Lower lobe of right lung (tissue), 2 donors: ENCODE results near the gene ZNF587. TPM values are rescaled to one million over a fixed set of nuclear protein-coding genes. Genes with fewer than 3 reads are reported as not detected.
"Not testable (repeated sequence)": the region's sequence is repeated elsewhere in the genome, so short reads cannot be mapped to it uniquely, and the experiment has no call there.

Experiments used
- ATAC-seq, 2 donors: fragments of 200-7000 bp; cut with Tn5 transposase; one replicate each; pipeline ENCODE4 v1.9.1; 2020 to 2022; ENCODE audit warnings: mild to moderate bottlenecking in 2 of 2, moderate library complexity in 2 of 2
- DNase-seq: peaks from one replicate; pipeline ENCODE4 v3.0.0-alpha.2; 2020
- H3K27ac ChIP-seq: fragments of 200-600 bp; one replicate; pipeline ENCODE4 v1.8.0; 2022
- H3K27me3 ChIP-seq: fragments of 200-600 bp; one replicate; pipeline ENCODE4 v1.8.0; 2022; ENCODE audit warnings: low read depth
- H3K36me3 ChIP-seq: fragments of 200-600 bp; one replicate; pipeline ENCODE4 v1.8.0; 2022; ENCODE audit warnings: mild to moderate bottlenecking
- H3K4me1 ChIP-seq: fragments of 200-600 bp; one replicate; pipeline ENCODE4 v1.8.0; 2022
- H3K4me3 ChIP-seq: fragments of 200-600 bp; one replicate; pipeline ENCODE4 v1.8.0; 2022; ENCODE audit warnings: mild to moderate bottlenecking
- H3K9me3 ChIP-seq: fragments of 200-600 bp; one replicate; pipeline ENCODE4 v1.8.0; 2022
- intact Hi-C: fragments of 100-400 bp; cut with DNase I; formaldehyde crosslinking; loops from one replicate; pipeline ENCODE4 v1.11.0; 2022
- total RNA-seq: library from RNA; stranded (reverse); fragmentation: NEBNext Ultra II Directional; extraction: Animal tissue kit (Norgen Biotek cat#: 25700); gene quantifications from one replicate; pipeline ENCODE4 v1.2.1, GENCODE V29; 2021
- TF ChIP-seq, protein P1 (sequence below): fragments of 200-600 bp; IDR thresholded peaks from one replicate; pipeline ENCODE4 v1.8.0; 2022; ENCODE audit warnings: antibody characterized with exemption, mild to moderate bottlenecking
- donor health status: DM: no; HTN: yes; CAD: no; lungs with severe emphysema.

Gene ZNF587
- total RNA-seq, 1 donor from 2014 or later, result 25.6 TPM

DNA sequence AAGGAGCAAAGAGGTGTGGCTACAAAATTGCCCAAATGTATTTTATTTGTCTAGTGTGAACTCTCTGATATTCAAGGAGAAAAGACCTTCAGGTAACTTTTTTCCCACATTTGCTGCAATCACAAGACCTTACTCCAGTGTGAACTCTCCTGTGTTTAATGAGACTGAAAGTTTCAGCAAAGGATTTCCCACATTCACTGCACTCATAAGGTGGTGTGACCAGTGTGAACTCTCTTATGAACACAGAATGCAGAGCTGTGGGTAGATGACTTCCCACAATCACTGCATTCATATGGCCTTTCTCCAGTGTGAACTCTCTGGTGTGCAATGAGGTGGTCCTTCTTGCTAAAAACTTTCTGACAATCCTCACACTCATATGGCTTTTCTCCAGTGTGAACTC, 22.8 kb downstream of the ZNF587 start:
- Histone ChIP-seq H3K27me3 (no peaks in the 10 kb centered on the region), H3K9me3 (peaks cover 89% of the 10 kb centered on the region), H3K27ac (no peak overlapping the region), H3K4me1 (no peaks in the 10 kb centered on the region), H3K4me3 (no peak overlapping the region), H3K36me3 (peaks cover 14% of the 10 kb centered on the region)
- ATAC-seq (no peak), DNase-seq (no peak)
- intact Hi-C loops, result no loop called here
- TF ChIP-seq, protein P1, sequence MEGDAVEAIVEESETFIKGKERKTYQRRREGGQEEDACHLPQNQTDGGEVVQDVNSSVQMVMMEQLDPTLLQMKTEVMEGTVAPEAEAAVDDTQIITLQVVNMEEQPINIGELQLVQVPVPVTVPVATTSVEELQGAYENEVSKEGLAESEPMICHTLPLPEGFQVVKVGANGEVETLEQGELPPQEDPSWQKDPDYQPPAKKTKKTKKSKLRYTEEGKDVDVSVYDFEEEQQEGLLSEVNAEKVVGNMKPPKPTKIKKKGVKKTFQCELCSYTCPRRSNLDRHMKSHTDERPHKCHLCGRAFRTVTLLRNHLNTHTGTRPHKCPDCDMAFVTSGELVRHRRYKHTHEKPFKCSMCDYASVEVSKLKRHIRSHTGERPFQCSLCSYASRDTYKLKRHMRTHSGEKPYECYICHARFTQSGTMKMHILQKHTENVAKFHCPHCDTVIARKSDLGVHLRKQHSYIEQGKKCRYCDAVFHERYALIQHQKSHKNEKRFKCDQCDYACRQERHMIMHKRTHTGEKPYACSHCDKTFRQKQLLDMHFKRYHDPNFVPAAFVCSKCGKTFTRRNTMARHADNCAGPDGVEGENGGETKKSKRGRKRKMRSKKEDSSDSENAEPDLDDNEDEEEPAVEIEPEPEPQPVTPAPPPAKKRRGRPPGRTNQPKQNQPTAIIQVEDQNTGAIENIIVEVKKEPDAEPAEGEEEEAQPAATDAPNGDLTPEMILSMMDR, result no peak

DNA sequence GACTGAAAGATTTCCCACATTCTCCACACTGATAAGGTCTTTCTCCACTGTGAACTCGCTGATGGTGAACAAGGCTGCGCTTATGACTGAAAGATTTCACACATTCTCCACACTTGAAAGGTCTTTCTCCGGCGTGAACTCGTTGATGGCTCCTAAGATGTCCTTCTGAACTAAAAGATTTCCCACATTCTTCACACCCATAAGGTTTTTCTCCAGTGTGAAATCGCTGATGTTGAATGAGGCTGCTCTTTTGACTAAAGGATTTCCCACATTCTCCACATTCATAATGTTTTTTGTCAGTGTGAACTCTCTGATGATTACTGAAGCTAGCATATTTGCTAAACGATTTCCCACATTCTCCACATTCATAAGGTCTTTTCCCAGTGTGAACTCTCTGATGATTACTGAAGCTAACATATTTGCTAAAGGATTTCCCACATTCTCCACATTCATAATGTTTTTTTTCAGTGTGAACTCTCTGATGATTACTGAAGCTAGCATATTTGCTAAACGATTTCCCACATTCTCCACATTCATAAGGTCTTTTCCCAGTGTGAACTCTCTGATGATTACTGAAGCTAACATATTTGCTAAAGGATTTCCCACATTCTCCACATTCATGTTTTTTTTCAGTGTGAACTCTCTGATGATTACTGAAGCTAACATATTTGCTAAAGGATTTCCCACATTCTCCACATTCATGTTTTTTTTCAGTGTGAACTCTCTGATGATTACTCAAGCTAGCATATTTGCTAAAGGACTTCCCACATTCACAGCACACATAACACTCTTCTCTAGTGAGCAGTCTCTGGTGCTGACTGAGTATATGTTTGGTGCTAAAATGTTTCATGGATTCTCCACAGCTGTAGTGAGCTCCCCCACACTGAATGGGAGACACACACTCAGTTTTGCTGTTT, 24.5 kb downstream of the ZNF587 start:
- H3K36me3 ChIP-seq, DNase-seq, H3K27ac ChIP-seq, ATAC-seq, H3K4me1 ChIP-seq, H3K27me3 ChIP-seq, H3K4me3 ChIP-seq, intact Hi-C loops: not testable (repeated sequence)
- H3K9me3 ChIP-seq, result peaks cover 86% of the 10 kb centered on the region

DNA sequence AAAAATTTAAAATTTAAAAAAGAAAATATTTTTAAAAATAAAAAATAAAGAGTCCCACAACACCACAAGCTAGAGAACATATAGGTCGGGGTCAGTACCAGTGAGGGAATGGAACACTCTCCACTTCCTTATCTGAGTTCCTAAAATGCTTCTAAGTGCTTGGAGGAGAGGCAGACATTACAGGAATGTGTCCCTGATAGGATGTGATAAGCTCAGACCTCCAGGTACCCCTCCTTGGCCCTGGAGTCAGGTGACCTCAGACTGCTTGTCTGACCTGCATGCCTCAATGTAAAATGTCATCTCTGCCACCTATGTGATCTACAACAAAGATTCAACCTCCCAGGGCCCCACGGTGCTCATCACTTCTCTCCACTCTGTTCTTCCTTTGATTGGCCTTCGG, 36.4 kb downstream of the ZNF587 start:
- H3K9me3 ChIP-seq, result peaks cover 31% of the 10 kb centered on the region

DNA sequence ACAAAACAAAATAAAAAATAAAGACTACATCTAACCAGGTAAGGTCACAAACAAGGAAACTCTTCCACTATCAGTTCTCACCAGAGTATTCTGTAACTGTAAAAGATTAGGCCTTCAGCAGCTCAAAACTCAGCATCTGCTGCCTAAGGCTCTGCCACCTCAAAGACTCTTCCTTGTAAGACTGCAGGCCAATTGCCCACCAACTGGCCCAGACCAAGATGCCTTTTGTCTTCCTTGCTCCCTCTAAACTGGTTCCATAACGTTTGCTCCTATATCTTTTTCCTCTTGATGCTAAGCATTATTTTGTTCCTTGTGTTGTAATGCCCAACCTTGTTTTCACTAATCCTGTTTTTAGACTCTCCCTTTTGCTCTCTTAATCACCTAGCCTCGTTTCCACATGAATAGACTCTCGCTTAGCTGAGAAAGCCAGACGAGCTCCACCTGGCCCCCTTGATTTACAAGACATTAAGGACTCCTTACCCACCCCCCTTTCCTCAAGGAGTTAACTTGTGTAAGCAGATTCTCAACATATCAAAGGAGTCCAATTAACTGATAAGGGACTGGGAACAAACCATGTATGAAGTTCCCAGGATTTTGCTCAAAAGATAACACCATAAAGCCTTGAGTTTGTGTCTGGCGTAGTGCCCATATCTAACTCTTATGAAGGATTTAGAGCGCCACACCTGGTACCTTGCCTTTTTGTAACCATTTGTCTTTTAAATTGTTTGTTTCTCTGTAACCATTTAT, 37.7 kb downstream of the ZNF587 start:
- H3K4me3 ChIP-seq, result peak overlapping the region; percentile 67
- H3K27me3 ChIP-seq, result no peaks in the 10 kb centered on the region
- peaks cover 31% of the 10 kb centered on the region for H3K9me3 ChIP-seq
- H3K36me3 ChIP-seq, result no peaks in the 10 kb centered on the region
- no peak overlapping the region for H3K27ac ChIP-seq
- DNase-seq, result no peak
- intact Hi-C loops, result no loop called here
- H3K4me1 ChIP-seq, result peaks cover 4% of the 10 kb centered on the region
- no peak for ATAC-seq
- TF ChIP-seq, protein P1, result no peak

More for the DNA sequence above, 36.4 kb downstream of the ZNF587 start:
- ATAC-seq (no peak), DNase-seq (no peak)
- intact Hi-C loops, result no loop called here
- no peaks in the 10 kb centered on the region for H3K27me3 ChIP-seq
- no peaks in the 10 kb centered on the region for H3K36me3 ChIP-seq
- no peak overlapping the region for H3K27ac ChIP-seq
- H3K4me3 ChIP-seq, result no peak overlapping the region
- TF ChIP-seq, protein P1, result no peak
- H3K4me1 ChIP-seq, result peaks cover 4% of the 10 kb centered on the region

DNA sequence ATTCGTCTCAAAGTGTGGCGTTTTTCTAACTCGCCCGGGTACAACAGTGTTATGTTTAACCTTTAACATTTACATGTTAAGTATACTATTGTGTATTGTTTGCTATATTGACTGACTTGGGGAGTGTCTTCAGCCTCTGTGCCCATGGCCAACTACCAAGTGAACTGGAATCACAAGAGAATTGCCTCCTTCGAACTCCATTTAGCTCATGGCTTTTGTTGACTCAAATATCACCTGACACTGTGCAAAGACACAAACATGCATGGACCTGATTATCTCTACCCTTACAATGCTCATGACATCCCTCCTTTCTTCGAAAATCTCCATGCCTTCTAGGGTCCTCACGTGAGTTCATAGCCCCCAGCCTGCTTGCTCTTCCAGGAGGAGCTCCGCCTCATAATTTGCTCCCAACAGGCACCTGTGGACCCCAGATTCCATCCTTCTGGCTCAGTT, 38.5 kb downstream of the ZNF587 start:
- intact Hi-C loops, result no loop called here
- Histone ChIP-seq H3K36me3 (no peaks in the 10 kb centered on the region), H3K4me1 (peaks cover 4% of the 10 kb centered on the region), H3K4me3 (peak overlapping the region; percentile 67), H3K9me3 (peaks cover 27% of the 10 kb centered on the region), H3K27ac (peak overlapping the region; percentile 63), H3K27me3 (no peaks in the 10 kb centered on the region)
- no peak for ATAC-seq
- TF ChIP-seq, protein P1, result no peak
- DNase-seq, result no peak
